Gastrocnemius medialis (tissue), 4 donors: Measurements from ENCODE around the gene CEP72. TPM values are rescaled to one million over a fixed set of nuclear protein-coding genes. Genes with fewer than 3 reads are reported as not detected.
"Not testable (repeated sequence)": the region's sequence is repeated elsewhere in the genome, so short reads cannot be mapped to it uniquely, and the experiment has no call there.

Experiments
- ATAC-seq, 2 donors: fragments of 150-250 bp; one replicate each; pipeline ENCODE4 v1.9.1; 2016
- DNase-seq, 2 donors: peaks; one replicate each; pipeline ENCODE4 v3.0.0-alpha.2; 2019
- H3K27ac ChIP-seq, 4 donors: fragments of 200-600 bp; sonication (generic); 1 replicate in 1 of 4; 2 replicates in 3 of 4; pipeline ENCODE4 v1.5.1; 2016 to 2018; ENCODE audit warnings: mild to moderate bottlenecking in 2 of 4, moderate library complexity in 1 of 4
- H3K27me3 ChIP-seq, 3 donors: fragments of 200-600 bp; sonication (generic) in 2 of 3; 1 replicate in 1 of 3; 2 replicates in 2 of 3; pipeline versions ENCODE4 v1.5.1 to v1.6.0; 2016 to 2019; ENCODE audit warnings: mild to moderate bottlenecking in 1 of 3, moderate library complexity in 1 of 3
- H3K36me3 ChIP-seq, 2 donors: fragments of 200-600 bp; sonication (generic) in 1 of 2; one replicate each; pipeline ENCODE4 v1.5.1; 2017 to 2018
- H3K4me1 ChIP-seq, 2 donors: fragments of 200-600 bp; sonication (generic) in 1 of 2; one replicate each; pipeline ENCODE4 v1.5.1; 2016 to 2017; ENCODE audit warnings: mild to moderate bottlenecking in 2 of 2
- H3K4me3 ChIP-seq, 4 donors: fragments of 200-600 bp; sonication (generic) in 3 of 4; 1 replicate in 1 of 4; 2 replicates in 3 of 4; pipeline ENCODE4 v1.5.1; 2016 to 2019; ENCODE audit warnings: mild to moderate bottlenecking in 2 of 4
- H3K9me3 ChIP-seq, 3 donors: fragments of 200-600 bp; sonication (generic) in 2 of 3; 1 replicate in 1 of 3; 2 replicates in 2 of 3; pipeline ENCODE4 v1.5.1; 2016 to 2019
- CTCF ChIP-seq, 5 experiments: fragments of 450-650 bp in 3 of 5; fragments of 200-600 bp in 2 of 5; sonication (generic) in 2 of 5; IDR thresholded peaks in 4 of 5; conservative IDR thresholded peaks in 1 of 5; 1 replicate in 4 of 5; 2 replicates in 1 of 5; pipeline ENCODE4 v1.5.1; 2016 to 2019; ENCODE audit warnings: antibody characterized with exemption in 5 of 5, mild to moderate bottlenecking in 3 of 5, moderate library complexity in 3 of 5
- POLR2A ChIP-seq, 2 donors: fragments of 450-650 bp; IDR thresholded peaks; one replicate each; pipeline ENCODE4 v1.6.1; 2017; ENCODE audit warnings: antibody characterized with exemption in 2 of 2, mild to moderate bottlenecking in 2 of 2, moderate library complexity in 2 of 2
- in situ Hi-C, 4 donors: fragments of 200-750 bp; cut with MboI; loops; one replicate each; pipeline versions ENCODE4 v1.15.0 to v1.8.0; 2017; ENCODE audit warnings: low sequenced_read_pairs in 4 of 4
- intact Hi-C: fragments of 100-400 bp; cut with DNase I; formaldehyde crosslinking; loops from one replicate; pipeline ENCODE4 v1.15.1; 2023; ENCODE audit warnings: low total_unique reads
- total RNA-seq, 4 donors: library from RNA; depleted of rRNA; stranded (reverse); fragments of >200 nt; gene quantifications; one replicate each; pipeline versions ENCODE4 v1.1.0 to v1.2.3, GENCODE V29; 2016

Gene CEP72
- total RNA-seq, 4 donors from 2014 or later = 0.36 to 0.56 (median 0.40) TPM; not detected in 1

GRCh38 chr5:573206-573605 lies 38.9 kb upstream of the CEP72 start:
- ATAC-seq (no peak), DNase-seq (no peak)
- Histone ChIP-seq H3K27me3 (peaks cover 9 to 30% (median 24%) of the 10 kb centered on the region in 3 donors), H3K4me3 (no peak overlapping the region), H3K27ac (no peak overlapping the region), H3K36me3 (no peaks in the 10 kb centered on the region), H3K4me1 (no peaks in the 10 kb centered on the region), H3K9me3 (peaks cover 0 to 6% (median 0%) of the 10 kb centered on the region in 3 donors)
- in situ Hi-C loops = no loop called here
- intact Hi-C loops = no loop called here
- TF ChIP-seq POLR2A (IDR thresholded peaks at IDR 0.05) = no peak
- TF ChIP-seq CTCF (IDR thresholded peaks at IDR 0.05 in 4 of 5, conservative IDR thresholded peaks at IDR 0.05 in 1 of 5) = no peak

DNA sequence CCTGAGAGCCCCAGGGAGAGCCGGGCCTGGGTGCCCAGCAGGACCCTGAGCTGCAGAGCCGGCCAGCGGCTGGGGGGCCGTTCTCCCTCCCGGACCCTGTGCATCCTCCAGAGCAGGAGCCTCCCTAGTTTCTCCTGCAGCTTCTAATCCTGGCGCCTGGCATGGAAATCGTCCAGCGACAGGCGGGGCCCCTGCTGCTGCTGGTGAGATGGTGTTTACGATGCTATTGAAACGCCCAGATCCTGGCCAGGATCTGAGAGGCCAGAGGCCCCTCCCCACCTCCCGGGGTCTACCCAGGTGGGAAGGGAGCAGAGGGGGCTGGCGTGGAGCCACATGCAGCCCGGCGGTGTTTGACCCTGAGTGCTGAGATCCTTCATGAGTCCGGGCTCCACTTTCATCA lies 38.2 kb upstream of the CEP72 start:
- intact Hi-C loops (no loop called here), in situ Hi-C loops (no loop called here)
- Histone ChIP-seq H3K4me3 (no peak overlapping the region), H3K27me3 (peaks cover 9 to 30% (median 18%) of the 10 kb centered on the region in 3 donors), H3K27ac (no peak overlapping the region), H3K36me3 (no peaks in the 10 kb centered on the region), H3K4me1 (no peaks in the 10 kb centered on the region), H3K9me3 (peaks cover 0 to 6% (median 0%) of the 10 kb centered on the region in 3 donors)
- no peak for DNase-seq
- no peak for ATAC-seq
- TF ChIP-seq POLR2A (IDR thresholded peaks at IDR 0.05) (no peak), CTCF (IDR thresholded peaks at IDR 0.05 in 4 of 5, conservative IDR thresholded peaks at IDR 0.05 in 1 of 5) (no peak)

GRCh38 chr5:574906-575305 lies 37.2 kb upstream of the CEP72 start:
- TF ChIP-seq POLR2A (IDR thresholded peaks at IDR 0.05) = no peak
- no peak for TF ChIP-seq CTCF (IDR thresholded peaks at IDR 0.05 in 4 of 5, conservative IDR thresholded peaks at IDR 0.05 in 1 of 5)
- Histone ChIP-seq H3K36me3 (no peaks in the 10 kb centered on the region), H3K9me3 (peaks cover 0 to 6% (median 0%) of the 10 kb centered on the region in 3 donors), H3K4me1 (no peaks in the 10 kb centered on the region), H3K27ac (no peak overlapping the region), H3K27me3 (peaks cover 9 to 32% (median 22%) of the 10 kb centered on the region in 3 donors), H3K4me3 (no peak overlapping the region)
- no peak for DNase-seq
- intact Hi-C loops = no loop called here
- ATAC-seq = no peak
- in situ Hi-C loops = no loop called here

GRCh38 chr5:575636-576035 lies 36.5 kb upstream of the CEP72 start:
- in situ Hi-C loops = no loop called here
- H3K4me3 ChIP-seq = no peak overlapping the region
- TF ChIP-seq POLR2A (IDR thresholded peaks at IDR 0.05) (no peak), CTCF (IDR thresholded peaks at IDR 0.05 in 4 of 5, conservative IDR thresholded peaks at IDR 0.05 in 1 of 5) (no peak)
- no peaks in the 10 kb centered on the region for H3K36me3 ChIP-seq
- H3K9me3 ChIP-seq = peaks cover 0 to 6% (median 0%) of the 10 kb centered on the region in 3 donors
- ATAC-seq (no peak), DNase-seq (no peak)
- no peak overlapping the region for H3K27ac ChIP-seq
- H3K4me1 ChIP-seq = no peaks in the 10 kb centered on the region
- intact Hi-C loops = no loop called here
- H3K27me3 ChIP-seq = peaks cover 9 to 33% (median 20%) of the 10 kb centered on the region in 3 donors

DNA sequence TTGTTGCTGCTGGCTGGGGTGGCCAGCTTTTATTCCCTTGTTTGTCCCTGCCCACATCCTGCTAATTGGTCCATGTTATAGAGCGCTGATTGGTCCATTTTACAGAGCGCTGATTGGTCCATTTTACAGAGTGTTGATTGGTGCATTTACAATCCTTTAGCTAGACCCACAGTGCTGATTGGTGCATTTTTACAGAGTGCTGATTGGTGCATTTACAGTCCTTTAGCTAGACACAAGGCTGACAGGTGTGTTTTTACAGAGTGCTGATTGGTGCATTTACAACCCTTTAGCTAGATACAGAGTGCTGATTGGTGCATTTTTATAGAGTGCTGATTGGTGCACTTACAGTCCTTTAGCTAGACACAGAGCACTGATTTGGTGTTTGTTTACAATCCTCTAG lies 34.9 kb upstream of the CEP72 start:
- H3K36me3 ChIP-seq, H3K4me3 ChIP-seq, intact Hi-C loops, H3K27ac ChIP-seq, DNase-seq, ATAC-seq, H3K4me1 ChIP-seq, in situ Hi-C loops, H3K9me3 ChIP-seq: not testable (repeated sequence)
- peaks cover 12 to 33% (median 24%) of the 10 kb centered on the region in 3 donors for H3K27me3 ChIP-seq
